Neural cell (in vitro differentiated cells): Measurements from ENCODE around the gene PHOSPHO2.

Experiments used
- CTCF ChIP-seq: fragments of 450-650 bp; IDR thresholded peaks from 2 replicates; pipeline ENCODE4 v1.5.1; 2014; ENCODE audit warnings: antibody characterized with exemption, mild to moderate bottlenecking, moderate library complexity; ENCODE audit not compliant: poor library complexity, severe bottlenecking
- EP300 ChIP-seq: fragments of 450-650 bp; conservative IDR thresholded peaks from 2 replicates; pipeline ENCODE4 v1.6.1; 2014; ENCODE audit warnings: antibody characterized with exemption, mild to moderate bottlenecking, moderate library complexity; ENCODE audit not compliant: poor library complexity, severe bottlenecking

GRCh38 chr2:169746240-169746639, 52.0 kb downstream of the PHOSPHO2 start:
- TF ChIP-seq CTCF (no peak), EP300 (no peak)
